IMR-90 (cell line): ENCODE data around the gene PARVB. TPM values are rescaled to one million over a fixed set of nuclear protein-coding genes. Genes with fewer than 3 reads are reported as not detected.

Experiments
- ATAC-seq: fragments of 200-7000 bp; cut with Tn5 transposase; 2 replicates; pipeline ENCODE4 v1.9.1; 2020; ENCODE audit warnings: low read depth, mild to moderate bottlenecking, moderate library complexity
- BruUV-seq: library from RNA; stranded (reverse); fragments of 400-500 nt; replicated peaks from 2 replicates; lab custom pipeline; 2021; lab: Mats Ljungman, UMichigan
- CTCF ChIA-PET: fragments of 300-600 bp; formaldehyde crosslinking; extraction: SDS; loops from one replicate; lab custom pipeline; 2021; ENCODE audit warnings: antibody characterized with exemption; lab: Yijun Ruan, JAX
- POLR2A ChIA-PET: fragments of 300-600 bp; sonication (Branson Sonifier 250); formaldehyde crosslinking; loops from one replicate; lab custom pipeline; 2022; ENCODE audit warnings: antibody characterized with exemption; ENCODE audit not compliant: unreplicated experiment; lab: Charles Lee
- DNase-seq: peaks from one replicate; pipeline ENCODE4 v3.0.0; 2013
- H2AFZ ChIP-seq: replicated peaks from 2 replicates; pipeline ENCODE3; 2013; ENCODE audit warnings: low read length, mild to moderate bottlenecking; ENCODE audit not compliant: poor library complexity
- H2AK5ac ChIP-seq: 2 replicates; pipeline ENCODE4 v1.6.1; 2013; ENCODE audit warnings: low read depth, low read length, inconsistent platforms
- H2AK9ac ChIP-seq: replicated peaks from 2 replicates; pipeline ENCODE3; 2013; ENCODE audit warnings: mild to moderate bottlenecking, low read depth, low read length, moderate library complexity; ENCODE audit not compliant: poor library complexity
- H2BK120ac ChIP-seq: 2 replicates; pipeline ENCODE4 v1.6.1; 2013; ENCODE audit warnings: low read depth, low read length, inconsistent platforms
- H2BK15ac ChIP-seq: 3 replicates; pipeline ENCODE4 v1.6.1; 2013; ENCODE audit warnings: low read depth, low read length, inconsistent platforms
- H2BK20ac ChIP-seq: 2 replicates; pipeline ENCODE4 v1.6.1; 2013; ENCODE audit warnings: low read depth, mild to moderate bottlenecking, inconsistent platforms, low read length, moderate library complexity
- H2BK5ac ChIP-seq: 2 replicates; pipeline ENCODE4 v1.6.1; 2013; ENCODE audit warnings: mild to moderate bottlenecking, low read depth, low read length, inconsistent platforms; ENCODE audit not compliant: poor library complexity, severe bottlenecking
- H3K14ac ChIP-seq: replicated peaks from 2 replicates; pipeline ENCODE4 v1.6.1; 2013; ENCODE audit warnings: low read depth, low read length, inconsistent platforms
- H3K18ac ChIP-seq: 2 replicates; pipeline ENCODE4 v1.6.1; 2013; ENCODE audit warnings: low read depth, low read length, control low read depth
- H3K23ac ChIP-seq: 2 replicates; pipeline ENCODE4 v1.6.1; 2013; ENCODE audit warnings: low read depth, low read length, inconsistent platforms
- H3K27ac ChIP-seq: 2 replicates; pipeline ENCODE4 v1.5.1; 2013; ENCODE audit warnings: mild to moderate bottlenecking, control low read depth, low read length; ENCODE audit not compliant: insufficient read depth
- H3K27me3 ChIP-seq: 2 replicates; pipeline ENCODE4 v1.6.1; 2013; ENCODE audit warnings: low read length; ENCODE audit not compliant: control insufficient read depth, insufficient read depth
- H3K36me3 ChIP-seq: 2 replicates; pipeline ENCODE4 v1.6.1; 2013; ENCODE audit warnings: low read length, mixed read lengths; ENCODE audit not compliant: control insufficient read depth, insufficient read depth
- H3K4ac ChIP-seq: 2 replicates; pipeline ENCODE4 v1.6.1; 2013; ENCODE audit warnings: low read depth, low read length, inconsistent platforms
- H3K4me1 ChIP-seq: 2 replicates; pipeline ENCODE4 v1.6.1; 2013; ENCODE audit warnings: low read length, mixed read lengths; ENCODE audit not compliant: control insufficient read depth, insufficient read depth
- H3K4me2 ChIP-seq: 2 replicates; pipeline ENCODE4 v1.6.1; 2013; ENCODE audit warnings: low read depth, mild to moderate bottlenecking, control low read depth, low read length, moderate library complexity
- H3K4me3 ChIP-seq: 2 replicates; pipeline ENCODE4 v1.5.1; 2013; ENCODE audit warnings: low read depth, mild to moderate bottlenecking, control low read depth, low read length, moderate library complexity; ENCODE audit not compliant: insufficient read depth
- H3K56ac ChIP-seq: 2 replicates; pipeline ENCODE4 v1.6.1; 2013; ENCODE audit warnings: low read length, inconsistent platforms; ENCODE audit not compliant: insufficient read depth; ENCODE audit errors: extremely low read depth
- H3K79me1 ChIP-seq, 2 experiments: 2 replicates each; pipeline ENCODE4 v1.6.1; 2013; ENCODE audit warnings: low read length in 2 of 2, inconsistent platforms in 1 of 2, low read depth in 1 of 2
- H3K9ac ChIP-seq: 2 replicates; pipeline ENCODE4 v1.6.1; 2013; ENCODE audit warnings: low read depth, low read length, control low read depth
- H3K9me1 ChIP-seq: 2 replicates; pipeline ENCODE4 v1.6.1; 2013; ENCODE audit warnings: low read length, inconsistent platforms; ENCODE audit not compliant: insufficient read depth
- H3K9me3 ChIP-seq: 2 replicates; pipeline ENCODE4 v1.6.1; 2013; ENCODE audit warnings: low read length; ENCODE audit not compliant: control insufficient read depth, insufficient read depth
- H4K20me1 ChIP-seq: 2 replicates; pipeline ENCODE4 v1.6.1; 2013; ENCODE audit warnings: low read length, inconsistent platforms; ENCODE audit not compliant: insufficient read depth
- H4K5ac ChIP-seq: 2 replicates; pipeline ENCODE4 v1.6.1; 2013; ENCODE audit warnings: mild to moderate bottlenecking, low read depth, low read length, control low read depth
- H4K8ac ChIP-seq, 2 experiments: 2 replicates each; pipeline ENCODE4 v1.6.1; 2013; ENCODE audit warnings: low read depth in 2 of 2, low read length in 2 of 2, control low read depth in 1 of 2, inconsistent platforms in 1 of 2
- H4K91ac ChIP-seq: 2 replicates; pipeline ENCODE4 v1.6.1; 2013; ENCODE audit warnings: low read depth, low read length, inconsistent platforms; ENCODE audit not compliant: insufficient read depth
- MAFK ChIP-seq: IDR thresholded peaks from 2 replicates; pipeline ENCODE4 v1.6.1; 2012; ENCODE audit warnings: low read depth, low read length, improper control_type of control experiment
- RAD21 ChIP-seq: IDR thresholded peaks from 2 replicates; pipeline ENCODE4 v1.6.1; 2012; ENCODE audit warnings: low read length, improper control_type of control experiment
- SMC3 ChIP-seq: fragments of 150-350 bp; IDR thresholded peaks from 2 replicates; pipeline ENCODE4 v1.6.1; 2016; ENCODE audit warnings: low read depth, mild to moderate bottlenecking, antibody characterized with exemption, low read length, moderate library complexity
- WGBS, 2 experiments: methylation state at CpG; one replicate each; pipeline versions ENCODE4 v1.1.5 to v1.1.7; 2013; ENCODE audit warnings: missing lambda C conversion rate in 2 of 2; ENCODE audit not compliant: insufficient read length in 1 of 2; ENCODE audit errors: extremely low coverage in 2 of 2; 5-methylcytosine and 5-hydroxymethylcytosine counted together
- dilution Hi-C: fragments of 300-500 bp; cut with HindIII; formaldehyde crosslinking; loops from one replicate; pipeline ENCODE4 v1.14.3; 2018; ENCODE audit warnings: low sequenced_read_pairs; ENCODE audit not compliant: unreplicated experiment
- in situ Hi-C: fragments of 300-500 bp; cut with MboI; formaldehyde crosslinking; loops from 3 replicates; pipeline ENCODE4 v1.14.3; 2019; ENCODE audit warnings: low sequenced_read_pairs, inconsistent platforms, mixed read lengths
- intact Hi-C: fragments of 100-400 bp; cut with micrococcal nuclease; formaldehyde crosslinking; loops from 2 replicates; pipeline ENCODE4 v1.10.0; 2022
- polyA plus RNA-seq, 3 experiments: library from polyadenylated mRNA; depleted of rRNA; stranded (reverse); fragments of >200 nt; gene quantifications; 2 replicates each; pipeline ENCODE4 v1.2.3, GENCODE V29; 2012; ENCODE audit warnings: low replicate concordance in 1 of 3
- total RNA-seq: library from RNA; depleted of rRNA; stranded (reverse); fragments of >200 nt; gene quantifications from 2 replicates; pipeline ENCODE4 v1.2.3, GENCODE V29; 2012
- TF ChIP-seq, protein P1 (sequence below): conservative IDR thresholded peaks from 2 replicates; pipeline ENCODE4 v1.5.1; 2012; ENCODE audit warnings: mild to moderate bottlenecking, low read depth, low read length, improper control_type of control experiment

Gene PARVB
- total and polyA plus RNA-seq, 2 of the 4 experiments (the other 2 are of a cell fraction): 44.3 to 53.9 TPM

DNA sequence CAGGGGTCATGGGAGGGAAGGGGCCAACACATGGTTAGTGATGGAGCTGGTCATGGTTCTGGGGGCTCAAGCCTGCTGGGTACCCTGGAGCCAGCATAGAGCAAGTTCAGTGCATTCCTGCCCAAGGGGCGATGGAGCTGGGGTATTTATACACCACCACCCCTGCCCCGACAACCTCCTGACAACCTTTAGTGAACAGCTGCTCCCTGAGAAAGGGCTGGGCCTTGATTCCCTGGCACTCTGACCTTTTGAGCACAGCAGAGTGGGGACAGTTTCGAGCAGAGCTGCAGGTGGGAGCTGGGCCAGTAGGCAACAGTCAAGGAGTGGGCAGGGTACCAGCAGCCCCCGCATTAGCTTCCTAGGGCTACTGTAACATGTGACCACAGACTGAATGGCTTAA is 162.6 kb downstream of the PARVB start:
- Histone ChIP-seq H2BK120ac (no peak overlapping the region), H3K9me3 (no peaks in the 10 kb centered on the region), H3K9ac (no peak overlapping the region), H2AK5ac (no peak overlapping the region), H2BK15ac (no peak overlapping the region), H2AK9ac (no peak overlapping the region), H4K20me1 (no peaks in the 10 kb centered on the region; the same call in 1 of the 2 replicates), H3K14ac (no peak overlapping the region), H3K4me2 (no peak overlapping the region), H4K8ac (no peak overlapping the region), H3K56ac (no peak overlapping the region), H3K36me3 (no peaks in the 10 kb centered on the region), H3K4ac (no peak overlapping the region), H3K27me3 (peaks cover 31% of the 10 kb centered on the region), H3K4me1 (no peaks in the 10 kb centered on the region), H2BK5ac (no peak overlapping the region), H3K9me1 (no peaks in the 10 kb centered on the region), H3K18ac (no peak overlapping the region), H3K27ac (no peak overlapping the region), H4K91ac (no peak overlapping the region), H3K79me1 (no peaks in the 10 kb centered on the region), H2AFZ (peak overlapping the region; percentile 4), H4K5ac (no peak overlapping the region), H2BK20ac (no peak overlapping the region), H3K4me3 (no peak overlapping the region), H3K23ac (no peak overlapping the region)
- DNase-seq: no peak
- no peak for ATAC-seq
- no peak for TF ChIP-seq RAD21
- TF ChIP-seq, protein P1, sequence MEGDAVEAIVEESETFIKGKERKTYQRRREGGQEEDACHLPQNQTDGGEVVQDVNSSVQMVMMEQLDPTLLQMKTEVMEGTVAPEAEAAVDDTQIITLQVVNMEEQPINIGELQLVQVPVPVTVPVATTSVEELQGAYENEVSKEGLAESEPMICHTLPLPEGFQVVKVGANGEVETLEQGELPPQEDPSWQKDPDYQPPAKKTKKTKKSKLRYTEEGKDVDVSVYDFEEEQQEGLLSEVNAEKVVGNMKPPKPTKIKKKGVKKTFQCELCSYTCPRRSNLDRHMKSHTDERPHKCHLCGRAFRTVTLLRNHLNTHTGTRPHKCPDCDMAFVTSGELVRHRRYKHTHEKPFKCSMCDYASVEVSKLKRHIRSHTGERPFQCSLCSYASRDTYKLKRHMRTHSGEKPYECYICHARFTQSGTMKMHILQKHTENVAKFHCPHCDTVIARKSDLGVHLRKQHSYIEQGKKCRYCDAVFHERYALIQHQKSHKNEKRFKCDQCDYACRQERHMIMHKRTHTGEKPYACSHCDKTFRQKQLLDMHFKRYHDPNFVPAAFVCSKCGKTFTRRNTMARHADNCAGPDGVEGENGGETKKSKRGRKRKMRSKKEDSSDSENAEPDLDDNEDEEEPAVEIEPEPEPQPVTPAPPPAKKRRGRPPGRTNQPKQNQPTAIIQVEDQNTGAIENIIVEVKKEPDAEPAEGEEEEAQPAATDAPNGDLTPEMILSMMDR: no peak
- no peak for TF ChIP-seq SMC3
- no peak for TF ChIP-seq MAFK
- dilution Hi-C loops (no loop called here), intact Hi-C loops (no loop called here), in situ Hi-C loops (no loop called here)
- 70% methylated on average over 2 of the region's 4 CpGs; no CpG with 5 or more reads in 1 of the 2 experiments for WGBS, 2 experiments
- BruUV-seq: no TSS peak
- CTCF ChIA-PET: no interaction called here
- POLR2A ChIA-PET: no interaction called here
